ENCODE data around the gene ESPNL. TPM values are rescaled to one million over a fixed set of nuclear protein-coding genes. Genes with fewer than 3 reads are reported as not detected.

ESPNL gene
- total and polyA plus RNA-seq, 9 of the 15 experiments (the other 6 are each of a cell fraction or from before 2014, with no cell fraction given): 0.03 to 0.09 (median 0.05) TPM; not detected in 3

DNA sequence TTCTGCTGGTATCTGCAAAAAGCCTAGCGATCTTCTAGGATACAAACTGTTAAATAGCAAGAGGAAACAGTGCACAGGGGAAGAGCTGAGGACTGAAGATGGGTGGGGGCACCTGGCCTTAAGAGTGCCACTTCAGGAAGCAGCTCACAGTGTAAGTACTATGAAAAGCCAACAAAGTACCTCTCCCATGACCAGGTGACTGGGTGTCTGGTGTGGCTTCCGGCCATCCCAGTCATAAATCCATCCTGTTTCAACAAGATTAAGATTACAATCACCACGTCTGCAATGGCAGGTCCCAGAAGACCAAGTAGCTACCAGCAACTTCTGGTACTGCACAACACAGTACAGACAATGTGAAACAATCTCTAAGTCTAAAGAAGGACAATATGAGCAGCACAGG, 74.6 kb downstream of the ESPNL start:
- TF ChIP-seq MECOM (CRISPR knock-in tag; IDR thresholded peaks at IDR 0.05): 0 out of 2 replicates have a peak, but pooled peaks have one; percentile 10
- TF ChIP-seq, protein P1, sequence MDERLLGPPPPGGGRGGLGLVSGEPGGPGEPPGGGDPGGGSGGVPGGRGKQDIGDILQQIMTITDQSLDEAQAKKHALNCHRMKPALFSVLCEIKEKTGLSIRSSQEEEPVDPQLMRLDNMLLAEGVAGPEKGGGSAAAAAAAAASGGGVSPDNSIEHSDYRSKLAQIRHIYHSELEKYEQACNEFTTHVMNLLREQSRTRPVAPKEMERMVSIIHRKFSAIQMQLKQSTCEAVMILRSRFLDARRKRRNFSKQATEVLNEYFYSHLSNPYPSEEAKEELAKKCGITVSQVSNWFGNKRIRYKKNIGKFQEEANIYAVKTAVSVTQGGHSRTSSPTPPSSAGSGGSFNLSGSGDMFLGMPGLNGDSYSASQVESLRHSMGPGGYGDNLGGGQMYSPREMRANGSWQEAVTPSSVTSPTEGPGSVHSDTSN (CRISPR knock-in tag; IDR thresholded peaks at IDR 0.05; ENCODE audit: low read depth): no peak
- TF ChIP-seq, protein P1 (tag; conservative IDR thresholded peaks at IDR 0.05; ENCODE audit: low read depth): peak; percentile 55; the same call in 1 of the 2 replicates
- TF ChIP-seq GTF2E2 (tag; IDR thresholded peaks at IDR 0.05): no peak
- peak; percentile 90 for TF ChIP-seq MEIS2 (IDR thresholded peaks at IDR 0.05; ENCODE audit: partially characterized antibody)
- peak; percentile 33; the same call in 1 of the 2 replicates for TF ChIP-seq CTBP1 (IDR thresholded peaks at IDR 0.05; ENCODE audit: borderline replicate concordance)
- TF ChIP-seq, protein P2, sequence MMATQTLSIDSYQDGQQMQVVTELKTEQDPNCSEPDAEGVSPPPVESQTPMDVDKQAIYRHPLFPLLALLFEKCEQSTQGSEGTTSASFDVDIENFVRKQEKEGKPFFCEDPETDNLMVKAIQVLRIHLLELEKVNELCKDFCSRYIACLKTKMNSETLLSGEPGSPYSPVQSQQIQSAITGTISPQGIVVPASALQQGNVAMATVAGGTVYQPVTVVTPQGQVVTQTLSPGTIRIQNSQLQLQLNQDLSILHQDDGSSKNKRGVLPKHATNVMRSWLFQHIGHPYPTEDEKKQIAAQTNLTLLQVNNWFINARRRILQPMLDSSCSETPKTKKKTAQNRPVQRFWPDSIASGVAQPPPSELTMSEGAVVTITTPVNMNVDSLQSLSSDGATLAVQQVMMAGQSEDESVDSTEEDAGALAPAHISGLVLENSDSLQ (IDR thresholded peaks at IDR 0.05): peak; percentile 28; the same call in 1 of the 2 replicates
- TF ChIP-seq CXXC5 (CRISPR knock-in tag; IDR thresholded peaks at IDR 0.05): 0 out of 2 replicates have a peak, but pooled peaks have one; percentile 10
- TF ChIP-seq, protein P3, sequence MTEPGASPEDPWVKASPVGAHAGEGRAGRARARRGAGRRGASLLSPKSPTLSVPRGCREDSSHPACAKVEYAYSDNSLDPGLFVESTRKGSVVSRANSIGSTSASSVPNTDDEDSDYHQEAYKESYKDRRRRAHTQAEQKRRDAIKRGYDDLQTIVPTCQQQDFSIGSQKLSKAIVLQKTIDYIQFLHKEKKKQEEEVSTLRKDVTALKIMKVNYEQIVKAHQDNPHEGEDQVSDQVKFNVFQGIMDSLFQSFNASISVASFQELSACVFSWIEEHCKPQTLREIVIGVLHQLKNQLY (CRISPR knock-in tag; conservative IDR thresholded peaks at IDR 0.05): no peak
- no peak for TF ChIP-seq ZNF766 (CRISPR knock-in tag; conservative IDR thresholded peaks at IDR 0.05)
- TF ChIP-seq TCFL5 (CRISPR knock-in tag; conservative IDR thresholded peaks at IDR 0.05): no peak
- 0 out of 2 replicates have a peak, but pooled peaks have one; percentile 24 for TF ChIP-seq ZEB2 (IDR thresholded peaks at IDR 0.05)
- TF ChIP-seq, protein P4, sequence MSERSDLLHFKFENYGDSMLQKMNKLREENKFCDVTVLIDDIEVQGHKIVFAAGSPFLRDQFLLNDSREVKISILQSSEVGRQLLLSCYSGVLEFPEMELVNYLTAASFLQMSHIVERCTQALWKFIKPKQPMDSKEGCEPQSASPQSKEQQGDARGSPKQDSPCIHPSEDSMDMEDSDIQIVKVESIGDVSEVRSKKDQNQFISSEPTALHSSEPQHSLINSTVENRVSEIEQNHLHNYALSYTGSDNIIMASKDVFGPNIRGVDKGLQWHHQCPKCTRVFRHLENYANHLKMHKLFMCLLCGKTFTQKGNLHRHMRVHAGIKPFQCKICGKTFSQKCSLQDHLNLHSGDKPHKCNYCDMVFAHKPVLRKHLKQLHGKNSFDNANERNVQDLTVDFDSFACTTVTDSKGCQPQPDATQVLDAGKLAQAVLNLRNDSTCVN (CRISPR knock-in tag; IDR thresholded peaks at IDR 0.05): no peak
- TF ChIP-seq HNRNPLL (IDR thresholded peaks at IDR 0.05; ENCODE audit: low read depth, low read length, poor library complexity, severe bottlenecking): no peak
- TF ChIP-seq GABPA (tag; conservative IDR thresholded peaks at IDR 0.05; ENCODE audit: low read depth): 0 out of 2 replicates have a peak, but pooled peaks have one; percentile 29
- TF ChIP-seq ETV1 (tag; conservative IDR thresholded peaks at IDR 0.05; ENCODE audit: low read depth): 0 out of 2 replicates have a peak, but pooled peaks have one; percentile 19
- no peak for TF ChIP-seq CBX8 (IDR thresholded peaks at IDR 0.05; ENCODE audit: borderline replicate concordance, extremely low read depth, low read depth, low read length, poor library complexity, severe bottlenecking)
- in situ Hi-C loops (cut with MboI) (no loop called here), intact Hi-C loops (cut with micrococcal nuclease) (no loop called here)
- H3K27me3 ChIP-seq (ENCODE audit: control insufficient read depth in 2 of 2, insufficient read depth in 2 of 2, low read length in 2 of 2): no peaks in the 10 kb centered on the region
- peaks cover 7 to 8% of the 10 kb centered on the region in 2 experiments; a peak in 4 of 5 replicates for H3K4me1 ChIP-seq (replicated peaks in 1 of 2; ENCODE audit: control insufficient read depth in 2 of 2, insufficient read depth in 2 of 2, low read length in 2 of 2)
- no peak overlapping the region for H3K4me3 ChIP-seq
- no peaks in the 10 kb centered on the region; the same call in 2 of the 3 replicates for H3K79me2 ChIP-seq (ENCODE audit: control insufficient read depth, insufficient read depth, low read length)
- H3K9ac ChIP-seq (ENCODE audit: insufficient read depth in 1 of 2, low read depth in 2 of 2, low read length in 2 of 2): no peak overlapping the region
- 13% methylated on average over 2 of the region's 3 CpGs for WGBS (ENCODE audit: insufficient coverage, low coverage, missing lambda C conversion rate)
- ATAC-seq (peak; percentile 12; the same call in 1 of the 3 replicates), DNase-seq (ENCODE audit: extremely low read depth in 1 of 4, low spot score in 3 of 4) (no peak), FAIRE-seq (no peak)
- POLR2A ChIA-PET: interaction anchor here (0.6 to 1.9 kb wide), 4 partner anchors 9 to 275 kb away, joined by 3 to 5 read pairs (median 3); no protein-coding TSS in a partner anchor
- BruUV-seq (replicated peaks): no TSS peak
- H4K20me1 ChIP-seq (replicated peaks; ENCODE audit: control insufficient read depth, insufficient read depth, low read length): no peaks in the 10 kb centered on the region
- no peaks in the 10 kb centered on the region for H3K9me1 ChIP-seq (ENCODE audit: control insufficient read depth, insufficient read depth, low read length)
- H3K4me2 ChIP-seq (ENCODE audit: insufficient read depth, low read length): no peak overlapping the region
- CTCF ChIA-PET (ENCODE audit: low intra/inter-chr PET ratio): no interaction called here
- H3K27ac ChIP-seq (ENCODE audit: extremely low read depth, low read depth, low read length): no peak overlapping the region
- no peaks in the 10 kb centered on the region for H3K9me3 ChIP-seq (replicated peaks; ENCODE audit: control insufficient read depth, insufficient read depth, low read depth, low read length)
- H2AFZ ChIP-seq (ENCODE audit: low read depth, low read length): no peak overlapping the region
- H3K36me3 ChIP-seq (ENCODE audit: control insufficient read depth, insufficient read depth, low read length): peaks cover 76% of the 10 kb centered on the region
